SK-N-SH (cell line): Measurements from ENCODE around the gene HS3ST1. TPM values are rescaled to one million over a fixed set of nuclear protein-coding genes. Genes with fewer than 3 reads are reported as not detected.

Source experiments
- CTCF ChIA-PET: fragments of 300-600, 350-600 bp; formaldehyde crosslinking; extraction: SDS; loops from one replicate; lab custom pipeline; 2021; lab: Yijun Ruan, JAX
- POLR2A ChIA-PET: fragments of 350-600 bp; sonication (Branson Sonifier 250); formaldehyde crosslinking; extraction: SDS; loops from one replicate; lab custom pipeline; 2020; ENCODE audit warnings: antibody characterized with exemption, inconsistent platforms; lab: Yijun Ruan, JAX
- DNase-seq: peaks from one replicate; pipeline ENCODE4 v3.0.0; 2012
- H2AFZ ChIP-seq: fragments of 200-600 bp; sonication (generic); 2 replicates; pipeline ENCODE4 v1.8.1; 2016; ENCODE audit warnings: antibody characterized with exemption, mild to moderate bottlenecking, low read depth
- H3F3A ChIP-seq: fragments of 200-600 bp; sonication (generic); replicated peaks from 2 replicates; pipeline ENCODE3; 2016; ENCODE audit warnings: antibody characterized with exemption, mild to moderate bottlenecking; ENCODE audit not compliant: insufficient read depth
- H3K27ac ChIP-seq, 2 experiments: fragments of 200-500 bp in 1 of 2; fragments of 200-600 bp in 1 of 2; sonication (Bioruptor generic) in 1 of 2; sonication (generic), shearing (Covaris generic) in 1 of 2; 2 replicates each; pipeline versions ENCODE4 v1.5.1 to v1.6.1; 2014 to 2016; ENCODE audit warnings: low read depth in 2 of 2, inconsistent platforms in 1 of 2, low read length in 1 of 2, mild to moderate bottlenecking in 1 of 2, mixed read lengths in 1 of 2
- H3K27me3 ChIP-seq: fragments of 200-600 bp; sonication (generic), shearing (Covaris generic); 2 replicates; pipeline ENCODE4 v1.6.1; 2016; ENCODE audit warnings: mixed run types; ENCODE audit not compliant: insufficient read depth
- H3K36me3 ChIP-seq, 2 experiments: fragments of 200-500 bp in 1 of 2; fragments of 200-600 bp in 1 of 2; sonication (Bioruptor generic) in 1 of 2; sonication (generic) in 1 of 2; replicated peaks in 1 of 2; 2 replicates each; pipeline versions ENCODE3 to v1.5.1; 2014 to 2016; ENCODE audit warnings: low read length in 1 of 2, mild to moderate bottlenecking in 1 of 2; ENCODE audit not compliant: insufficient read depth in 2 of 2, control insufficient read depth in 1 of 2
- H3K4me1 ChIP-seq, 2 experiments: fragments of 200-500 bp in 1 of 2; fragments of 200-600 bp in 1 of 2; sonication (Bioruptor generic) in 1 of 2; sonication (generic), shearing (Covaris generic) in 1 of 2; 2 replicates each; pipeline versions ENCODE4 v1.5.1 to v1.6.1; 2014 to 2016; ENCODE audit warnings: low read depth in 1 of 2, low read length in 1 of 2, mixed run types in 1 of 2; ENCODE audit not compliant: insufficient read depth in 2 of 2, control insufficient read depth in 1 of 2
- H3K4me2 ChIP-seq: fragments of 200-600 bp; sonication (generic), shearing (Covaris generic); 2 replicates; pipeline ENCODE4 v1.6.1; 2017; ENCODE audit warnings: mixed run types
- H3K4me3 ChIP-seq, 2 experiments: fragments of 200-500 bp in 1 of 2; fragments of 200-600 bp in 1 of 2; sonication (Bioruptor generic) in 1 of 2; sonication (generic), shearing (Covaris generic) in 1 of 2; 2 replicates each; pipeline versions ENCODE4 v1.5.1 to v1.8.1; 2014 to 2016; ENCODE audit warnings: low read depth in 2 of 2, inconsistent platforms in 1 of 2, low read length in 1 of 2, mild to moderate bottlenecking in 1 of 2, mixed read lengths in 1 of 2, moderate library complexity in 1 of 2
- H3K79me2 ChIP-seq: fragments of 200-600 bp; sonication (generic); 2 replicates; pipeline ENCODE4 v1.8.1; 2017; ENCODE audit warnings: mild to moderate bottlenecking; ENCODE audit not compliant: insufficient read depth
- H3K9ac ChIP-seq: fragments of 200-600 bp; sonication (generic); 2 replicates; pipeline ENCODE4 v1.6.1; 2017; ENCODE audit warnings: mixed run types
- H3K9me2 ChIP-seq: fragments of 200-600 bp; sonication (generic); 2 replicates; pipeline ENCODE4 v1.6.1; 2017; ENCODE audit warnings: mixed run types
- H3K9me3 ChIP-seq: fragments of 200-600 bp; sonication (generic); 2 replicates; pipeline ENCODE4 v1.6.1; 2017; ENCODE audit warnings: mixed run types, mild to moderate bottlenecking, moderate library complexity
- H4K20me1 ChIP-seq: fragments of 200-600 bp; sonication (generic); 2 replicates; pipeline ENCODE4 v1.6.1; 2017; ENCODE audit warnings: mild to moderate bottlenecking, mixed run types; ENCODE audit not compliant: insufficient read depth
- CTCF ChIP-seq: fragments of 200-600 bp; sonication (generic); IDR thresholded peaks from 2 replicates; pipeline ENCODE4 v1.6.1; 2017; ENCODE audit warnings: antibody characterized with exemption, mild to moderate bottlenecking, moderate library complexity
- EP300 ChIP-seq, 2 experiments: IDR thresholded peaks; 2 replicates each; pipeline versions ENCODE4 v1.4.0 to v1.6.1; 2012; ENCODE audit warnings: borderline replicate concordance in 1 of 2, low read depth in 1 of 2, low read length in 1 of 2
- GABPA ChIP-seq: IDR thresholded peaks from 2 replicates; pipeline ENCODE4 v1.4.0; 2012; ENCODE audit warnings: low read depth, mild to moderate bottlenecking
- IRF3 ChIP-seq: fragments of 150-350 bp; IDR thresholded peaks from 2 replicates; pipeline ENCODE4 v1.6.1; 2016; ENCODE audit warnings: mild to moderate bottlenecking, low read depth, low read length
- MAX ChIP-seq: IDR thresholded peaks from 2 replicates; pipeline ENCODE4 v1.4.0; 2012; ENCODE audit warnings: low read depth
- MEF2A ChIP-seq: IDR thresholded peaks from 2 replicates; pipeline ENCODE4 v1.4.0; 2012; ENCODE audit warnings: low read depth, borderline replicate concordance
- NFIC ChIP-seq: IDR thresholded peaks from 2 replicates; pipeline ENCODE4 v1.4.0; 2012; ENCODE audit warnings: borderline replicate concordance
- PBX3 ChIP-seq: IDR thresholded peaks from 2 replicates; pipeline ENCODE4; 2012
- POLR2AphosphoS5 ChIP-seq: IDR thresholded peaks from 2 replicates; pipeline ENCODE4 v1.6.1; 2012; ENCODE audit warnings: low read depth, low read length
- RCOR1 ChIP-seq: fragments of 150-350 bp; IDR thresholded peaks from 2 replicates; pipeline ENCODE4 v1.6.1; 2017; ENCODE audit warnings: antibody characterized with exemption, low read length
- REST ChIP-seq: IDR thresholded peaks from 2 replicates; pipeline ENCODE4 v1.6.1; 2012; ENCODE audit warnings: mild to moderate bottlenecking, low read depth, low read length, moderate library complexity
- RFX5 ChIP-seq: IDR thresholded peaks from 2 replicates; pipeline ENCODE4 v1.6.1; 2012; ENCODE audit warnings: mild to moderate bottlenecking, improper control_type of control experiment, low read length
- RXRA ChIP-seq: IDR thresholded peaks from 2 replicates; pipeline ENCODE4 v1.4.0; 2012; ENCODE audit warnings: low read depth, mild to moderate bottlenecking, borderline replicate concordance
- TCF12 ChIP-seq: IDR thresholded peaks from 2 replicates; pipeline ENCODE4 v1.4.0; 2012
- USF1 ChIP-seq: IDR thresholded peaks from 2 replicates; pipeline ENCODE4 v1.4.0; 2012; ENCODE audit warnings: low read depth, borderline replicate concordance
- USF2 ChIP-seq: fragments of 150-350 bp; IDR thresholded peaks from 2 replicates; pipeline ENCODE4 v1.6.1; 2017; ENCODE audit warnings: antibody characterized with exemption, low read length, low read depth, borderline replicate concordance
- WGBS: methylation state at CpG from one replicate; pipeline ENCODE4 v1.1.6; 2017; ENCODE audit warnings: low lambda C conversion rate; 5-methylcytosine and 5-hydroxymethylcytosine counted together
- polyA plus RNA-seq, 3 experiments: library from polyadenylated mRNA; depleted of rRNA; stranded (reverse); fragments of >200 nt; gene quantifications; 2 replicates each; pipeline ENCODE4 v1.2.3, GENCODE V29; 2012

HS3ST1 gene
- polyA plus RNA-seq, 1 of the 3 experiments (the other 2 are of a cell fraction), result not detected

GRCh38 chr4:11409632-11410031 lies 19.1 kb downstream of the HS3ST1 start (continued):
- TF ChIP-seq POLR2AphosphoS5, result no peak
- TF ChIP-seq MEF2A, result no peak

GRCh38 chr4:11408233-11408967 lies 20.3 kb downstream of the HS3ST1 start:
- no peaks in the 10 kb centered on the region for H3F3A ChIP-seq
- no peaks in the 10 kb centered on the region for H4K20me1 ChIP-seq
- no peaks in the 10 kb centered on the region for H3K36me3 ChIP-seq
- TF ChIP-seq USF2, result no peak
- no peak for TF ChIP-seq RCOR1
- no peak for TF ChIP-seq PBX3
- TF ChIP-seq RXRA, result no peak
- no peak for TF ChIP-seq RFX5
- TF ChIP-seq POLR2AphosphoS5, result no peak
- TF ChIP-seq MAX, result no peak
- no peak for TF ChIP-seq EP300 (IDR thresholded peaks at IDR 0.05; ENCODE audit: borderline replicate concordance in 1 of 2, low read depth in 1 of 2, low read length in 1 of 2)
- TF ChIP-seq TCF12, result no peak
- no peak for TF ChIP-seq CTCF
- no peak for TF ChIP-seq REST
- no peak for TF ChIP-seq IRF3
- no peak for TF ChIP-seq NFIC
- TF ChIP-seq GABPA, result no peak
- no peak for TF ChIP-seq MEF2A
- TF ChIP-seq USF1, result no peak
- H3K9me2 ChIP-seq, result no peaks in the 10 kb centered on the region
- no peaks in the 10 kb centered on the region for H3K9me3 ChIP-seq
- ChIA-PET CTCF (interaction anchor here (0.7 to 1.2 kb wide), 2 partner anchors 10 to 16 kb away, joined by 3 read pairs; no protein-coding TSS in a partner anchor), POLR2A (no interaction called here)
- no peak for DNase-seq
- H3K27me3 ChIP-seq, result no peaks in the 10 kb centered on the region
- H3K4me2 ChIP-seq, result no peak overlapping the region
- no peak overlapping the region for H3K27ac ChIP-seq
- no peaks in the 10 kb centered on the region for H3K4me1 ChIP-seq
- H3K4me3 ChIP-seq, result no peak overlapping the region
- no peaks in the 10 kb centered on the region for H3K79me2 ChIP-seq
- H3K9ac ChIP-seq, result no peak overlapping the region
- 0% methylated on average over 5 of the region's 5 CpGs for WGBS
- H2AFZ ChIP-seq, result no peak overlapping the region
